Smooth muscle cell (in vitro differentiated cells): ENCODE measurements around the gene MEIS1. TPM values are rescaled to one million over a fixed set of nuclear protein-coding genes. Genes with fewer than 3 reads are reported as not detected.
A peak's percentile ranks its signal among the peaks of the same experiment; 100 is the strongest.

Experiments used
- DNase-seq: peaks from one replicate; lab custom pipeline; 2025; ENCODE audit not compliant: unreplicated experiment; lab: John Stamatoyannopoulos, UW
- H2AFZ ChIP-seq: fragments of 200-600 bp; sonication (generic); 2 replicates; pipeline ENCODE4 v1.6.0; 2016; ENCODE audit warnings: antibody characterized with exemption, low read depth, mild to moderate bottlenecking
- H3F3A ChIP-seq: fragments of 200-600 bp; sonication (generic); 2 replicates; pipeline ENCODE4 v1.6.0; 2017; ENCODE audit warnings: antibody characterized with exemption, low read depth
- H3K27ac ChIP-seq: fragments of 200-600 bp; sonication (generic); 2 replicates; pipeline ENCODE4 v1.5.1; 2016; ENCODE audit warnings: low read depth, mild to moderate bottlenecking
- H3K27me3 ChIP-seq: fragments of 200-600 bp; sonication (generic); 2 replicates; pipeline ENCODE4 v1.6.1; 2016; ENCODE audit warnings: low read depth, mild to moderate bottlenecking
- H3K36me3 ChIP-seq: fragments of 200-600 bp; sonication (generic); 2 replicates; pipeline ENCODE4 v1.5.1; 2016; ENCODE audit warnings: low read depth
- H3K4me1 ChIP-seq: fragments of 200-600 bp; sonication (generic); 2 replicates; pipeline ENCODE4 v1.5.1; 2016; ENCODE audit warnings: low read depth
- H3K4me2 ChIP-seq: fragments of 200-600 bp; sonication (generic); 2 replicates; pipeline ENCODE4 v1.6.0; 2016; ENCODE audit warnings: mild to moderate bottlenecking
- H3K4me3 ChIP-seq: fragments of 200-600 bp; sonication (generic); 2 replicates; pipeline ENCODE4 v1.5.1; 2016; ENCODE audit warnings: mild to moderate bottlenecking
- H3K79me2 ChIP-seq: fragments of 200-600 bp; sonication (generic); 2 replicates; pipeline ENCODE4 v1.6.0; 2016; ENCODE audit warnings: low read depth, mild to moderate bottlenecking
- H3K9ac ChIP-seq: fragments of 200-600 bp; sonication (generic); 2 replicates; pipeline ENCODE4 v1.6.0; 2016; ENCODE audit warnings: low read depth
- H3K9me3 ChIP-seq: fragments of 200-600 bp; sonication (generic); replicated peaks from 2 replicates; pipeline ENCODE4 v1.5.1; 2016; ENCODE audit warnings: low read depth
- H4K20me1 ChIP-seq: fragments of 200-600 bp; sonication (generic); 2 replicates; pipeline ENCODE4 v1.6.0; 2016; ENCODE audit warnings: low read depth
- CTCF ChIP-seq: fragments of 200-600 bp; sonication (generic); IDR thresholded peaks from 2 replicates; pipeline ENCODE4 v1.5.1; 2017; ENCODE audit warnings: borderline replicate concordance, mild to moderate bottlenecking, antibody characterized with exemption; ENCODE audit not compliant: insufficient read depth, poor library complexity, severe bottlenecking
- WGBS: methylation state at CpG from one replicate; pipeline ENCODE4 v1.1.7; 2016; ENCODE audit warnings: low lambda C conversion rate; 5-methylcytosine and 5-hydroxymethylcytosine counted together
- polyA plus RNA-seq: library from polyadenylated mRNA; unstranded; fragments of >200 nt; fragmentation: Nextera tagmentation; extraction: Ambion mirVana; gene quantifications from 2 replicates; pipeline ENCODE4 v1.2.1, GENCODE V29; 2016
- total RNA-seq: library from RNA; depleted of rRNA; stranded (reverse); fragments of >200 nt; gene quantifications from 2 replicates; pipeline ENCODE4 v1.2.3, GENCODE V29; 2014

Gene MEIS1
- total and polyA plus RNA-seq, 2 experiments from 2014 or later = 15.6 to 15.8 TPM

- Histone ChIP-seq H3K4me3 (no peak overlapping the region), H3K4me2 (no peak overlapping the region), H3F3A (no peaks in the 10 kb centered on the region), H3K9ac (no peak overlapping the region), H3K9me3 (no peaks in the 10 kb centered on the region), H4K20me1 (no peaks in the 10 kb centered on the region), H3K27ac (no peak overlapping the region), H3K27me3 (no peaks in the 10 kb centered on the region), H3K4me1 (peaks cover 14% of the 10 kb centered on the region), H3K79me2 (no peaks in the 10 kb centered on the region), H3K36me3 (no peaks in the 10 kb centered on the region), H2AFZ (no peak overlapping the region)
- no peak for TF ChIP-seq CTCF
- DNase-seq = no peak
- WGBS = 98% methylated on average over 2 of the region's 2 CpGs
Measured at GRCh38 chr2:66595556-66595955, 160.6 kb downstream of the MEIS1 start.

- Histone ChIP-seq H3K9me3 (no peaks in the 10 kb centered on the region), H3F3A (no peaks in the 10 kb centered on the region), H3K27ac (peak overlapping the region; percentile 60), H3K79me2 (no peaks in the 10 kb centered on the region), H3K36me3 (no peaks in the 10 kb centered on the region), H3K4me1 (peaks cover 14% of the 10 kb centered on the region), H3K4me2 (peak overlapping the region; percentile 59), H3K9ac (no peak overlapping the region), H3K27me3 (no peaks in the 10 kb centered on the region), H2AFZ (no peak overlapping the region), H4K20me1 (no peaks in the 10 kb centered on the region), H3K4me3 (no peak overlapping the region)
- no peak for DNase-seq
- TF ChIP-seq CTCF = no peak
- WGBS = 36% methylated on average over 2 of the region's 2 CpGs
Measured at GRCh38 chr2:66596256-66596655, 161.3 kb downstream of the MEIS1 start.

- Histone ChIP-seq H3K4me3 (no peak overlapping the region), H3K4me2 (no peak overlapping the region), H2AFZ (no peak overlapping the region), H3K79me2 (no peaks in the 10 kb centered on the region), H3K27ac (no peak overlapping the region), H3K4me1 (peaks cover 8% of the 10 kb centered on the region), H3F3A (no peaks in the 10 kb centered on the region), H3K36me3 (no peaks in the 10 kb centered on the region), H3K27me3 (no peaks in the 10 kb centered on the region), H4K20me1 (no peaks in the 10 kb centered on the region), H3K9me3 (no peaks in the 10 kb centered on the region), H3K9ac (no peak overlapping the region)
- TF ChIP-seq CTCF = no peak
- DNase-seq = no peak
- 66% methylated on average over 4 of the region's 4 CpGs for WGBS
Measured at GRCh38 chr2:66601624-66602023, 166.7 kb downstream of the MEIS1 start.

- Histone ChIP-seq H3K9me3 (no peaks in the 10 kb centered on the region), H3K9ac (no peak overlapping the region), H3K79me2 (no peaks in the 10 kb centered on the region), H4K20me1 (no peaks in the 10 kb centered on the region), H3K4me1 (peaks cover 5% of the 10 kb centered on the region), H3K4me2 (no peak overlapping the region), H3K27ac (no peak overlapping the region), H3K27me3 (no peaks in the 10 kb centered on the region), H3K36me3 (no peaks in the 10 kb centered on the region), H3K4me3 (no peak overlapping the region), H2AFZ (no peak overlapping the region), H3F3A (no peaks in the 10 kb centered on the region)
- no peak for DNase-seq
- no peak for TF ChIP-seq CTCF
Measured at GRCh38 chr2:66602341-66602740, 167.4 kb downstream of the MEIS1 start.
